ENCODE measurements around the gene RLIM. TPM values are rescaled to one million over a fixed set of nuclear protein-coding genes. Genes with fewer than 3 reads are reported as not detected.
"Not testable (repeated sequence)": the region's sequence is repeated elsewhere in the genome, so short reads cannot be mapped to it uniquely, and the experiment has no call there.

Gene RLIM
- 10 to 100 TPM; 28.5 to 37.1 (median 31.8) TPM for total RNA-seq

GRCh38 chrX:74614093-74614909 is at the start of gene RLIM:
Gene RLIM, minus strand, starts transcription at chrX:74614624. Its CDS starts 18,647 bp downstream, at chrX:74595977.
- Histone ChIP-seq H3K4me1 (peaks cover 0 to 6% (median 0%) of the 10 kb centered on the region in 4 donors), H3K4me3 (peak within 1 kb of the TSS; percentile 39 to 85 (median 81)), H3K27ac (peak within 1 kb of the TSS; percentile 90 to 99 (median 96)), H3K36me3 (no peaks in the 10 kb centered on the region), H3K9me3 (no peaks in the 10 kb centered on the region), H3K27me3 (no peaks in the 10 kb centered on the region)
- peak; percentile 84 to 85 for DNase-seq (ENCODE audit: low spot score in 2 of 2)
- 0 to 48% methylated on average over 18 to 66 of the region's 66 CpGs for WGBS, 2 donors
- TF ChIP-seq POLR2A (IDR thresholded peaks at IDR 0.05) = peak; percentile 66 to 85
- no peak for TF ChIP-seq CTCF (IDR thresholded peaks at IDR 0.05)
- peak; percentile 85 to 95 for TF ChIP-seq EP300 (IDR thresholded peaks at IDR 0.05)

GRCh38 chrX:74656079-74656745 is 41.8 kb upstream of the RLIM start:
- Histone ChIP-seq H3K4me3 (no peak overlapping the region), H3K36me3 (no peaks in the 10 kb centered on the region), H3K27me3 (peaks cover 0 to 3% of the 10 kb centered on the region in 2 donors), H3K27ac (no peak overlapping the region), H3K4me1 (no peaks in the 10 kb centered on the region), H3K9me3 (no peaks in the 10 kb centered on the region)
- DNase-seq (ENCODE audit: low spot score in 2 of 2) = no peak
- 59 to 65% methylated on average over 4 to 6 of the region's 6 CpGs for WGBS, 2 donors
- TF ChIP-seq EP300 (IDR thresholded peaks at IDR 0.05) (no peak), CTCF (IDR thresholded peaks at IDR 0.05) (no peak)

GRCh38 chrX:74654953-74655352 is 40.5 kb upstream of the RLIM start:
- not testable (repeated sequence) for H3K4me1 ChIP-seq; H3K27ac ChIP-seq; H3K27me3 ChIP-seq; H3K36me3 ChIP-seq; H3K4me3 ChIP-seq; DNase-seq (ENCODE audit: low spot score in 2 of 2); H3K9me3 ChIP-seq
- 93 to 94% methylated on average over 4 of the region's 4 CpGs for WGBS, 2 donors

GRCh38 chrX:74636749-74637314 is 22.4 kb upstream of the RLIM start:
- DNase-seq (ENCODE audit: low spot score in 2 of 2) = no peak
- peaks cover 0 to 13% of the 10 kb centered on the region in 2 donors for H3K27me3 ChIP-seq
- H3K4me3 ChIP-seq = no peak overlapping the region
- no peak overlapping the region for H3K27ac ChIP-seq
- no peaks in the 10 kb centered on the region for H3K36me3 ChIP-seq
- no peaks in the 10 kb centered on the region for H3K4me1 ChIP-seq
- no peaks in the 10 kb centered on the region for H3K9me3 ChIP-seq
- 59 to 64% methylated on average over 3 to 9 of the region's 9 CpGs for WGBS, 2 donors
- TF ChIP-seq EP300 (IDR thresholded peaks at IDR 0.05) (no peak), POLR2A (IDR thresholded peaks at IDR 0.05) (no peak), CTCF (IDR thresholded peaks at IDR 0.05) (no peak)

GRCh38 chrX:74613370-74614092 is 893 bp downstream of the RLIM start:
- peak overlapping the region; percentile 39 to 85 (median 81) for H3K4me3 ChIP-seq
- WGBS, 2 donors = 0 to 26% methylated on average over 10 to 15 of the region's 15 CpGs
- no peak for DNase-seq (ENCODE audit: low spot score in 2 of 2)
- peaks cover 0 to 6% (median 0%) of the 10 kb centered on the region in 4 donors for H3K4me1 ChIP-seq
- TF ChIP-seq POLR2A (IDR thresholded peaks at IDR 0.05) (no peak), EP300 (IDR thresholded peaks at IDR 0.05) (no peak), CTCF (IDR thresholded peaks at IDR 0.05) (no peak)
- H3K27me3 ChIP-seq = no peaks in the 10 kb centered on the region
- H3K27ac ChIP-seq = peak overlapping the region; percentile 90 to 99 (median 94)
- H3K36me3 ChIP-seq = no peaks in the 10 kb centered on the region
- H3K9me3 ChIP-seq = no peaks in the 10 kb centered on the region
